ENCODE data around the gene CHRM3.

DNA sequence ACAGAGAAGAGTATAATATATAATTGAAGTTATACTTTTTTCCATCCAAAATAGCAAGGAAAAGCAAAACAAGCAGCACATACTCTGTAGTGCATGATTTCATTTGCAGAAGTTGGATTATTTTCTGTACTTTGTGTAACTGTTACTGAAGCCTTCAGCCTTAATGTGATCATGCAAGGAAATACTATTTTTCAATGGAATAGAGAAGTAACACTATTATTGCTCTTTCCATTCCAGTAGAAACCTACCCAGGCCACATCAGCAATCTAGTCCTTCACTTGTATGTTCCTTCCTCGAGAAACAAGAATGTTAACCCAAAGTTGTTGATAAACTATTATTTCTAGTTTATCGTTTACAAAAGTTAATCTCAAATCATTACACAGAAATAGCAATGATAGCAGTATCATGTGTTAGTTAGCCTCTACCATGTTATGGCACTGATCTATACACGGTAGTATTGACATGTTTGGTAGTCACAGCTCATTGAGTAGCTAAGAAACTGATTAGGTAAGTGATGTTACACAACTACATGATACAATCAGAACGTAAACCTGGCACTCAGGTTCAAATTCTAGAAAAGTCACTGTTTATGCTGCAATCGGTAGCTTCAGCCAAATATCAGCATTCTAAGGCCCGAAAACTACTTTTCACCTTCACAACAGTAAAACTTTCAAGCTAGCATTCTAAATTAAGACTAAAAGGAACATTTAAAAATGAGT, 37.6 kb upstream of the CHRM3 start:
- TF ChIP-seq, protein P1, sequence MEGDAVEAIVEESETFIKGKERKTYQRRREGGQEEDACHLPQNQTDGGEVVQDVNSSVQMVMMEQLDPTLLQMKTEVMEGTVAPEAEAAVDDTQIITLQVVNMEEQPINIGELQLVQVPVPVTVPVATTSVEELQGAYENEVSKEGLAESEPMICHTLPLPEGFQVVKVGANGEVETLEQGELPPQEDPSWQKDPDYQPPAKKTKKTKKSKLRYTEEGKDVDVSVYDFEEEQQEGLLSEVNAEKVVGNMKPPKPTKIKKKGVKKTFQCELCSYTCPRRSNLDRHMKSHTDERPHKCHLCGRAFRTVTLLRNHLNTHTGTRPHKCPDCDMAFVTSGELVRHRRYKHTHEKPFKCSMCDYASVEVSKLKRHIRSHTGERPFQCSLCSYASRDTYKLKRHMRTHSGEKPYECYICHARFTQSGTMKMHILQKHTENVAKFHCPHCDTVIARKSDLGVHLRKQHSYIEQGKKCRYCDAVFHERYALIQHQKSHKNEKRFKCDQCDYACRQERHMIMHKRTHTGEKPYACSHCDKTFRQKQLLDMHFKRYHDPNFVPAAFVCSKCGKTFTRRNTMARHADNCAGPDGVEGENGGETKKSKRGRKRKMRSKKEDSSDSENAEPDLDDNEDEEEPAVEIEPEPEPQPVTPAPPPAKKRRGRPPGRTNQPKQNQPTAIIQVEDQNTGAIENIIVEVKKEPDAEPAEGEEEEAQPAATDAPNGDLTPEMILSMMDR (IDR thresholded peaks at IDR 0.05; ENCODE audit: insufficient read depth, low read depth, low read length): no peak
- TF ChIP-seq EZH2 (IDR thresholded peaks at IDR 0.05; ENCODE audit: insufficient read depth, low read length): no peak

All from astrocyte (in vitro differentiated cells and primary cell).